Caco-2 (cell line): ENCODE results near the gene GRM4. TPM values are rescaled to one million over a fixed set of nuclear protein-coding genes. Genes with fewer than 3 reads are reported as not detected.

Experiments
- BruUV-seq: library from RNA; stranded (reverse); fragments of 400-500 nt; replicated peaks from 2 replicates; lab custom pipeline; 2021; lab: Mats Ljungman, UMichigan
- CTCF ChIA-PET: fragments of 300-600 bp; sonication (Branson Sonifier 250); formaldehyde crosslinking; loops from one replicate; lab custom pipeline; 2022; ENCODE audit warnings: antibody characterized with exemption; lab: Charles Lee
- POLR2A ChIA-PET: fragments of 300-600 bp; sonication (Branson Sonifier 250); formaldehyde crosslinking; loops from one replicate; lab custom pipeline; 2022; ENCODE audit warnings: antibody characterized with exemption; lab: Charles Lee
- DNase-seq, 2 experiments: peaks; one replicate each; pipeline versions ENCODE4 v3.0.0 to v3.0.0-alpha.2; 2020 to 2022
- H3K27me3 ChIP-seq: replicated peaks from 2 replicates; pipeline ENCODE4 v1.6.0; 2011; ENCODE audit warnings: low read length; ENCODE audit not compliant: control insufficient read depth, insufficient read depth
- H3K36me3 ChIP-seq: 2 replicates; pipeline ENCODE4 v1.5.1; 2011; ENCODE audit warnings: low read length; ENCODE audit not compliant: control insufficient read depth, insufficient read depth
- H3K4me1 ChIP-seq: fragments of 250-450 bp; sonication (Bioruptor Pico); 2 replicates; pipeline ENCODE4 v1.5.1; 2020; ENCODE audit warnings: mild to moderate bottlenecking
- H3K4me3 ChIP-seq: 2 replicates; pipeline ENCODE4 v1.5.1; 2011; ENCODE audit warnings: low read depth, mild to moderate bottlenecking, control low read depth, low read length
- H3K9me3 ChIP-seq: fragments of 250-450 bp; sonication (Bioruptor Pico); 2 replicates; pipeline ENCODE4 v1.5.1; 2020; ENCODE audit warnings: mild to moderate bottlenecking, moderate library complexity
- H3K27ac Mint-ChIP-seq: one replicate; pipeline ENCODE4 v1.8.0; 2022; ENCODE audit warnings: mixed read lengths; ENCODE audit not compliant: unreplicated experiment
- H3K27me3 Mint-ChIP-seq: one replicate; pipeline ENCODE4 v1.8.0; 2022; ENCODE audit warnings: mixed read lengths; ENCODE audit not compliant: insufficient read depth, unreplicated experiment
- H3K36me3 Mint-ChIP-seq: one replicate; pipeline ENCODE4 v1.8.0; 2022; ENCODE audit warnings: mild to moderate bottlenecking, mixed read lengths; ENCODE audit not compliant: insufficient read depth, unreplicated experiment
- H3K4me1 Mint-ChIP-seq: one replicate; pipeline ENCODE4 v1.8.0; 2022; ENCODE audit warnings: low read depth, mixed read lengths; ENCODE audit not compliant: unreplicated experiment
- H3K4me3 Mint-ChIP-seq: one replicate; pipeline ENCODE4 v1.8.0; 2022; ENCODE audit warnings: mild to moderate bottlenecking, moderate library complexity, mixed read lengths; ENCODE audit not compliant: unreplicated experiment
- H3K9me3 Mint-ChIP-seq: one replicate; pipeline ENCODE4 v1.8.0; 2022; ENCODE audit warnings: mixed read lengths; ENCODE audit not compliant: unreplicated experiment
- CTCF ChIP-seq, 2 experiments: fragments of 200-600 bp in 1 of 2; IDR thresholded peaks; 1 replicate in 1 of 2; 2 replicates in 1 of 2; pipeline versions ENCODE4 v1.5.1 to v1.8.0; 2011 to 2022; ENCODE audit warnings: antibody characterized with exemption in 1 of 2, control low read depth in 1 of 2, inconsistent platforms in 1 of 2, low read depth in 1 of 2, low read length in 1 of 2, mild to moderate bottlenecking in 1 of 2, moderate library complexity in 1 of 2; ENCODE audit not compliant: insufficient read depth in 1 of 2, severe bottlenecking in 1 of 2, unreplicated experiment in 1 of 2
- intact Hi-C: fragments of 100-400 bp; cut with micrococcal nuclease; formaldehyde crosslinking; loops from one replicate; pipeline ENCODE4 v1.10.0; 2022; ENCODE audit not compliant: unreplicated experiment
- total RNA-seq: library from RNA; stranded (reverse); gene quantifications from 2 replicates; pipeline ENCODE4 v1.2.3, GENCODE V29; 2022

Gene GRM4
- total RNA-seq, 1 experiment from 2014 or later, result 0.09 TPM

- Histone ChIP-seq H3K27me3 (no peaks in the 10 kb centered on the region), H3K4me1 (no peaks in the 10 kb centered on the region), H3K9me3 (no peaks in the 10 kb centered on the region), H3K36me3 (no peaks in the 10 kb centered on the region), H3K4me3 (no peak overlapping the region)
- H3K9me3 Mint-ChIP-seq, result no peaks in the 10 kb centered on the region
- no peak overlapping the region for H3K27ac Mint-ChIP-seq
- no TSS peak for BruUV-seq
- TF ChIP-seq CTCF (IDR thresholded peaks at IDR 0.05; ENCODE audit: insufficient read depth in 1 of 2, low read depth in 1 of 2, low read length in 1 of 2, severe bottlenecking in 1 of 2, unreplicated experiment in 1 of 2), result no peak
- no peaks in the 10 kb centered on the region for H3K36me3 Mint-ChIP-seq
- intact Hi-C loops, result no loop called here
- peaks cover 17% of the 10 kb centered on the region for H3K27me3 Mint-ChIP-seq
- ChIA-PET POLR2A (no interaction called here), CTCF (no interaction called here)
- H3K4me1 Mint-ChIP-seq, result no peaks in the 10 kb centered on the region
- DNase-seq, result no peak
- no peak overlapping the region for H3K4me3 Mint-ChIP-seq
These were observed 109.4 kb downstream of the GRM4 start for GRCh38 chr6:34036357-34037069.

- no TSS peak for BruUV-seq
- no peak for TF ChIP-seq CTCF (IDR thresholded peaks at IDR 0.05; ENCODE audit: insufficient read depth in 1 of 2, low read depth in 1 of 2, low read length in 1 of 2, severe bottlenecking in 1 of 2, unreplicated experiment in 1 of 2)
- Mint-ChIP-seq H3K4me1 (no peaks in the 10 kb centered on the region), H3K36me3 (no peaks in the 10 kb centered on the region), H3K4me3 (no peak overlapping the region), H3K9me3 (no peaks in the 10 kb centered on the region), H3K27ac (no peak overlapping the region), H3K27me3 (peaks cover 17% of the 10 kb centered on the region)
- no peaks in the 10 kb centered on the region for H3K27me3 ChIP-seq
- H3K36me3 ChIP-seq, result no peaks in the 10 kb centered on the region
- POLR2A ChIA-PET, result no interaction called here
- no peak overlapping the region for H3K4me3 ChIP-seq
- intact Hi-C loops, result no loop called here
- no peaks in the 10 kb centered on the region for H3K4me1 ChIP-seq
- CTCF ChIA-PET, result no interaction called here
- DNase-seq, result no peak
- H3K9me3 ChIP-seq, result no peaks in the 10 kb centered on the region
These were observed 110.1 kb downstream of the GRM4 start for GRCh38 chr6:34035704-34036356.

- no peaks in the 10 kb centered on the region for H3K4me1 Mint-ChIP-seq
- intact Hi-C loops, result no loop called here
- H3K27me3 ChIP-seq, result no peaks in the 10 kb centered on the region
- H3K36me3 ChIP-seq, result no peaks in the 10 kb centered on the region
- H3K27me3 Mint-ChIP-seq, result peaks cover 17% of the 10 kb centered on the region
- POLR2A ChIA-PET, result no interaction called here
- no peaks in the 10 kb centered on the region for H3K9me3 Mint-ChIP-seq
- no peaks in the 10 kb centered on the region for H3K36me3 Mint-ChIP-seq
- no peak for DNase-seq
- no peaks in the 10 kb centered on the region for H3K4me1 ChIP-seq
- no peak overlapping the region for H3K27ac Mint-ChIP-seq
- H3K4me3 Mint-ChIP-seq, result no peak overlapping the region
- no peak for TF ChIP-seq CTCF (IDR thresholded peaks at IDR 0.05; ENCODE audit: insufficient read depth in 1 of 2, low read depth in 1 of 2, low read length in 1 of 2, severe bottlenecking in 1 of 2, unreplicated experiment in 1 of 2)
- BruUV-seq, result no TSS peak
- CTCF ChIA-PET, result no interaction called here
- no peak overlapping the region for H3K4me3 ChIP-seq
- no peaks in the 10 kb centered on the region for H3K9me3 ChIP-seq
These were observed 110.7 kb downstream of the GRM4 start for GRCh38 chr6:34035161-34035560.
